NCI-H2081 treated with DMSO at 0.1 percent for 48 hours (cell line): ENCODE results near the gene RIOK2.
"Not testable (repeated sequence)": the region's sequence is repeated elsewhere in the genome, so short reads cannot be mapped to it uniquely, and the experiment has no call there.

Source experiments
- DNase-seq: peaks from one replicate; lab custom pipeline; 2025; lab: John Stamatoyannopoulos, UW

The RIOK2 gene

GRCh38 chr5:97167435-97167834, 15.6 kb downstream of the RIOK2 start:
- DNase-seq = no peak

- DNase-seq = no peak
Measured at GRCh38 chr5:97165726-97166125, 17.3 kb downstream of the RIOK2 start.

- no peak for DNase-seq
Measured at GRCh38 chr5:97164846-97165245, 18.2 kb downstream of the RIOK2 start.

- no peak for DNase-seq
Measured at GRCh38 chr5:97163790-97164285, 19.2 kb downstream of the RIOK2 start.

- DNase-seq = no peak
Measured at GRCh38 chr5:97163360-97163764, 19.7 kb downstream of the RIOK2 start.

- peak; percentile 18 for DNase-seq
Measured at GRCh38 chr5:97162045-97162444, 21.0 kb downstream of the RIOK2 start.

GRCh38 chr5:97157689-97158088, 25.4 kb downstream of the RIOK2 start:
- DNase-seq = no peak

- no peak for DNase-seq
Measured at GRCh38 chr5:97151370-97151769, 31.7 kb downstream of the RIOK2 start.

- DNase-seq = no peak
Measured at GRCh38 chr5:97150401-97150800, 32.6 kb downstream of the RIOK2 start.

- no peak for DNase-seq
Measured at GRCh38 chr5:97149709-97150108, 33.3 kb downstream of the RIOK2 start.

- DNase-seq = no peak
Measured at GRCh38 chr5:97148288-97148687, 34.8 kb downstream of the RIOK2 start.

- no peak for DNase-seq
Measured at GRCh38 chr5:97143704-97144103, 39.3 kb downstream of the RIOK2 start.

GRCh38 chr5:97142521-97143254, 40.4 kb downstream of the RIOK2 start, which contains the start of gene LIX1:
LIX1 (minus strand) TSS chr5:97142611; CDS start chr5:97142576, 35 bp downstream.
- no peak for DNase-seq

- no peak for DNase-seq
Measured at GRCh38 chr5:97141539-97141938, 41.5 kb downstream of the RIOK2 start.

GRCh38 chr5:97141031-97141430, 42.0 kb downstream of the RIOK2 start:
- DNase-seq = no peak

GRCh38 chr5:97140250-97140649, 42.8 kb downstream of the RIOK2 start:
- not testable (repeated sequence) for DNase-seq

GRCh38 chr5:97136475-97136874, 46.6 kb downstream of the RIOK2 start:
- DNase-seq = no peak

- DNase-seq = no peak
Measured at GRCh38 chr5:97135868-97136267, 47.2 kb downstream of the RIOK2 start.

- DNase-seq = no peak
Measured at GRCh38 chr5:97134634-97135033, 48.4 kb downstream of the RIOK2 start.

- no peak for DNase-seq
Measured at GRCh38 chr5:97133101-97133500, 49.9 kb downstream of the RIOK2 start.

GRCh38 chr5:97131921-97132320, 51.1 kb downstream of the RIOK2 start:
- DNase-seq = no peak

GRCh38 chr5:97131139-97131710, 51.8 kb downstream of the RIOK2 start:
- no peak for DNase-seq

- no peak for DNase-seq
Measured at GRCh38 chr5:97127727-97128126, 55.3 kb downstream of the RIOK2 start.
